Stimulated activated CD4-positive, alpha-beta T cell treated with anti-CD3 and anti-CD28 coated beads, Interleukin-2, amount 100 ng/mL, for 48 hours (primary cell): ENCODE data around the gene C1QL2.

Source experiments
- DNase-seq, 2 donors: peaks; one replicate each; pipeline ENCODE4 v3.0.0-alpha.2; 2020

Gene C1QL2

DNA sequence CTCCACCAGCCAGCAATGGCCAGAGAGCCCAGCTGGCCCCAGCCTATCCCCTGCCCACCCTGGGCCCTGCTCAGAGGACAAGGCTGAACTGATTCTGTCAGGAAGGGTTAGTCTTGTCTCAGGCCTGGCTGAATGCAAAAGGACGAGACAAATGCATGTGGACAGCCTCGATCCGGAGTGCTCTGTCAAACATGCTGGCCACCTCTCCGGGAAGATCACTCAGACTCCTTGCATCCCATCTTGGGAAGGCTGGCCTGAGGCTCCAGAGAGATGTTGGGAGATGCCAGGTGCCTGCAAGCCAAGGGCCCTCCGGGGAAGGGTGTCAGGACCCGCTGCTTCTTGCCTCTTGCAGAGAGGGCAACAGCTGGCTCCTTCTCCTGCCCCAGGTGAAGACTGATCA, 20.2 kb upstream of the C1QL2 start:
- DNase-seq: no peak

DNA sequence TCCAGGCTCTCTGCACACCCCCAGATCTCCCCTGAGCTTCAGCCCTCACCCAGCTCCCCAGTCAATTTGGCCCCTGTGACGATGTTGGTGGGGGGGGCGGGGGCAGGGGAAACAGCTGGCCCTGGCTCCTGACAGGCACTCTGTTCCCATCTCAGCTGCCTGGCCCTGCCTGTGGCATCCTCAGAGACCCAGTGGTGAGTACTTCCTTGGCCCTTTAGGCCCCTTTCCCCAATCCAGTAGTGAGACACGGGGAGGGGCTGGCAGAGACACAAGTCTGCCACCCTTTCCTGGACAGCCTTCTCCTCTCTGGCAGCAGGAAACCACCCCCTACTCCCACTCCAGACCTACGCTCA, 19.3 kb upstream of the C1QL2 start:
- no peak for DNase-seq

DNA sequence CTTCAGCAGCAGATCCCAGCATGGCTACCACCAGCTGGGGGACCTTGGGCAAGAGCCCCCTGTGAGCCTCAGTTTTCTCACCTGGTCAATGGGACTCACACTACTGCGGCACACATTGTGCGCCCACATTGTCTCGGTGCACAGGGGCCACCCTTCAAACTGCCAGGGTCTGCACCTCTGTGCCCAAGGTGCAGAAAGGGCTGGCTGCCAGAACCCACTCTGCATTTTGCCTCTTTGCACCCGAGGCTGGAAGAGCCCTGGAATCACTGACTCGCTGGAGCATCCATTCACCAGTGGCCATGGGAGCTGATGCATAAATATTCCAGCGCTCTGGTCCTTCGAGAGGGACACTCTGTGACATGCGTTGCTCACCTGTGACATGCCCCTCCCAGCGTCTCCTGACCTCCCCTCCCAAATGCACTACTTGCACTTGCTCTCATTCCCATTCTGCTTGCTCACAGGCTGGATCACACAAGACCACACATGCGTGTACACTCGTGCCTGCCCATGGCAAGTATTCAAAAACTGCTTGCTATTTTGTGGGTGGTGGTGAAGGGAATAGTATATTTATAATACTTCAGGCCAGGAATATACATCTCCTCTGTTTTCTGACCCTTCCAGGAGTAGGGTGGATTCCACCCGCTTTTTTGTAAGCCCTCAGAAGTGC, 18.8 kb upstream of the C1QL2 start:
- DNase-seq: no peak

DNA sequence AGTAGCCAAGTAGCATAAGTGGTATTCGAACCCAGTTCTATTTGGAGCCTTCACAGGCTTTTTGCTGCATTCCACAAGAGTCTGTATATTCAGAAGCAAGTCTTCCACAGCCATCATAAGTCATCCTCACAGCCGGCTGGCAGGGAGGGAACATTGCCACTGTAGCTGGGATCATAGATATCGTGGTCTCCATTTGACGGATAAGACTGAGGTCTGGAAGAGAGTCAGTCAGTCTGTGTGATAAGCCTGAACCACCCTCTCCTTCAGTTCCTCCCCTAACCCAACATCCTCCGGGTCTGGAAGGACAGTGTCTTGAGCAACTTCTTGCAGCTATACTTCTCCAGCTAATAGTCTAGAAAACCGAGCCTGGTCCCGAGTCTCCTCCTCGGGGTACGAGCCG, 17.0 kb upstream of the C1QL2 start:
- DNase-seq: no peak

DNA sequence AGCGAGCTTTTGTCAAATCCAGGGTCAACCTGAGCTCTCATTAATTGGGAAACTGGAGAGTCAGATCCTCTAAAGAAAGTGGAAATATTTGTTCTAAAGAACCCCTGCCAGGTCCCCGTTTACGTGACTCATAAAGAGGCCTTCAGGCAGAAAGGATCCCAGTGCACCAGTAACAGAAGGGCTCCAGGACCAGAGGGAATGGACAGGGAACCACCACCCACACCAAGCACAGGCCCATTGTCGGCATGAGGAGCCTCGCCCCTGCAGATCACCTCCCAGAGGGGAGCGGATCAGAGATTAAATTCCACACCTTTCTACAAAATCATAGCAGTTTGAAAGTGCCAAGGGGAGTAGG, 16.4 kb upstream of the C1QL2 start:
- no peak for DNase-seq

DNA sequence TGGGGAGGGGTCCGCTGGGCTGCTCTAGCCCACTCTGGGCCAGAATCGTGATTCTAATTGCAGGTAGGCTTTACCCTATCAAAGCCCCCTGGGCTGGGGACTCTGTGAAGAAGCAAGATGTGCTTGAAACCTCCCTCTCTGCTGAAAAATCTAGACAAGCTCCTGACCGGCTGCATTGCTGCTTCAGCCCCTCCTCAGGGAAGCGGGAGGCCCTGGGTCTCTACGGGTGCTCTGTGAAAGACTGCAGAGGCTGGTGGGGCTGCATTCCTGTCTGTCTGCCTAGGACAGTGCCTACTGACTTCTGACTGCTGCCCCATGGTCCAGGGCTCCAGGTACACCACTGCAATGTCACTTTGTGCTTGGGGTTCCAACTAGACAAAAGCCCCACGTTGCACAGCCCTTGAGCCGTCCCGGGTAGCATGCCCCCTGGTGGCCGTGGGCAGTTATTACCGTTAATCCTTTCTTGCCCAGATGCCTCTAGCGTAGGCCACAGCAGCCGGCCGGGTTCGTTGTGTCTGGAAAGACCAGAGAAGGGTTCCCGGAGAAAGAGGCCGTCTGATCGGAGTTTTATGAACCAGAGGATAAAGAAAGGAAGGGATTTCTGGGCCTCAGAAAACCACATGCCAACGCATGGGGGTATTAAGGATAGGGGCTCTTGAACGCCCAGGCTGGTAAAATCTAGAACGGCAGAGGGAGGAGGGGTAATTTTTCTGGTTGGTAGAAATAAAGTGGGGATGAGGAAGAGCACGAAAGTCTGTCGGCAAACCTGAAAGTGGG, 15.9 kb upstream of the C1QL2 start:
- DNase-seq: peak; percentile 55 to 61

DNA sequence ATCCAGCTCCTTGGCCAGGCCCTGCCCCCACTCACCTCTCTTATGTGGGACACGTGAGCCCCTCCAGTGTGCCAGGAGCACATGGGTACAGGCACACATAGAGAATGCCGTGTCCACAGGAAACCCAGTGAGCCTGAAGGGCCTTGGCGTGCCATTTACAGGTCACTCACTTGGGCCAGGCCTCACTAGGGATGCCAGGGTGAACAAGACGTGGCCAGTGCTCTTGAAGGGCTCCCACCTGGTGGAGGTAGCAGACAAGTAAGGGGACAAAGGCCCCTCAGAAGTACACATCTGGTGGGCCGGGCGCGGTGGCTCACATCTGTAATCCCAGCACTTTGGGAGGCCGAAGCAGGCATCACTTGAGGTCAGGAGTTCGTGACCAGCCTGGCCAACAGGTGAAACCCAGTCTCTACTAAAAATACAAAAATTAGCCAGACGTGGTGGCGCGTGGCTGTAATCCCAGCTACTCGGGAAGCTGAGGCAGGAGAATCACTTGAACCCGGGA, 15.1 kb upstream of the C1QL2 start:
- no peak for DNase-seq

DNA sequence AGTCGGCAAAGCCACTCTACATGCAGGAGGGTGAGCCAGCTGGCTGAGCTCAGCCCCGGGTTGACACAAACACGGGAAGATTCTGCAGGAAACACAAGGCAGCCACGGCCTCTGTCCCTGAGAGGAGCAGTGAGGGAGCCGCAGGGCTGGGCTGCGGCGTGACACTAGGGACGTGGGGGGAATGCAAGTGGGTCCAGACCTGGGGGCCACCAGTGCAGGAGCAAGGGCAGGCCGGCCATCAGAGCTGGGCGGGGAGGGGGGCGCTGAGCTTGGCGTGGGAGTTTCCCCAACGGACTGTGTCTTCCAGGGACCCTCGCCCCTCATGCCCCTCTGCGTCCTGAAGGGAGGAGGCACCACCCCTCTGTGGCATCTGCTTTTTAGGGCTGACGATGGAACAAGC, 12.0 kb upstream of the C1QL2 start:
- DNase-seq: no peak

DNA sequence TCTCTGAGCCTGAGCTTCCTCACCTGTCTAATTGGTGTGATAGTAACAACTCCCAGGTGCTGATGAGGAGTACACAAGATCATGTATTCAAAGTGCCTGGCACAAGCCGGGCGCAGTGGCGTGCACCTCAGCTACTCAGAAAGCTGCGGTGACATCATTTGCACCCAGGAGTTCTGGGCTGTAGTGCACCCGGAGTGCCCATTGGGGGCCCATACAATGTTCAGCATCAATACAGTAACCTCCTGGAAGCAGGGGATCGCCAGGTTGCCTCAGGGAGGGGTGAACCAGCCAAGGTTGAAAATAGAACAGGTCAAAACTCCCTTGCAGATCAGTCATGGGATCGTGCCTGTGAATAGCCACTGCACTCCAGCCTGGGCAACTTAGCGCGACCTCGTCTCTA, 11.2 kb upstream of the C1QL2 start:
- DNase-seq: no peak

DNA sequence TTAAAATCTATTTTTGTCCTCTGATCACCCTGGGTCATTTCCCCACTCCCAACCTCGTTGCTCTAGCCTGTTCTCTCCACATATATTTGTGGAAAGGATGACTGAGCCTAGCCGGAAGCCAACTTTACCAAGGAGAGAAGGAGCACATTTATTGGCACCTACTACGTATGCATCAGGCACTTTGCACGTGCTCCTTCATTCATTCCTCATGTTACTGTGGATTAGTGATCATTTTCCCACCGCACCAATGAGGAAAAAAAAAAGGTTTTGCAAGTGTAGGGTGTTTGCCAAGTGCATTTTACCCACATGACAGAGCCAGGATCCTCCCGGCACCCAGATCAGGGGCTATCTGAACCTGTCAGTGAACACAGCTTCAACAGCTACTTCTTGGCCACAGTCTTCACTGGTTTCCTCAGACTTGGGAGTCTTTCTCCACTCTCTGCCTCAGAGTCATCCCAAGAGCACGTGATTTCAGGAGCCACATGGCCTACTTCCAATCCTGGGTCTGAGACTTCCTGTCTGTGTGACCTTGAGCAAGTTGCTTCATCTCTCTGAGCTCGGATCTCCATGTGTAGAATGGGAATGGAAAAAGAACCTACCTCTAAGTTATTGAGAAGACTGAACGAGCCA, 1.9 kb upstream of the C1QL2 start:
- no peak for DNase-seq

DNA sequence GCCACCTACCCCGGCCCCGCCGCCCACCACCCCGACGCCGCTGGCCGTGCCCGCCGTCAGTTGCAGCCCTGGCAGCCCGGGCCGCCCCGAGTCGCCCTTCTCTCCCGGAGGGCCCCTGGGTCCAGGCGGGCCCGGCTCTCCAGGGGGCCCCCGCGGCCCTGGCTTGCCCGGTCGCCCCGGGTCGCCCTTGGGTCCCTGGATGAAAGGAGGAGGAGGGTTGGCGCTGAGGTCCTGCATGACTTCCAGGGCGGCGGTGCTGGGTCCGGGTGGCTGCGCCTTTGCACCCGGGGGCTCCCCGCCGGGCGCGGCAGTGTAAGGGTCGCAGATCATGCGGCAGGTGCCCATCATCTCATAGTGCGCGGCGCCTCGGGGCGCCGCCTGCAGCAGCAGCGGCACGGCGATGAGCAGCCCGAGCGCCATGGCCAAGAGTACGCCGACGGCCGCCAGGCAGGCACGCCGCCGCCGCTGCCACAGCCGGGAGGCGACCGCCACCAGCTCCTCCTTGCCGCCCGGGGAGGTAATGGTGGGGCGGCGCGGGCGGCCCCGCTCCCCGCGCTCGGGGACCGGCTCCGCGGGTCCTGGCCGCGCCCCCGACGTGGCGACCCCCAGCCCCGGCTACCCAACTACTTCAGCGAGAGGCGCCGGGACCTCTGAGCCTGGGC, 570 bp downstream of the C1QL2 start:
- no peak for DNase-seq

DNA sequence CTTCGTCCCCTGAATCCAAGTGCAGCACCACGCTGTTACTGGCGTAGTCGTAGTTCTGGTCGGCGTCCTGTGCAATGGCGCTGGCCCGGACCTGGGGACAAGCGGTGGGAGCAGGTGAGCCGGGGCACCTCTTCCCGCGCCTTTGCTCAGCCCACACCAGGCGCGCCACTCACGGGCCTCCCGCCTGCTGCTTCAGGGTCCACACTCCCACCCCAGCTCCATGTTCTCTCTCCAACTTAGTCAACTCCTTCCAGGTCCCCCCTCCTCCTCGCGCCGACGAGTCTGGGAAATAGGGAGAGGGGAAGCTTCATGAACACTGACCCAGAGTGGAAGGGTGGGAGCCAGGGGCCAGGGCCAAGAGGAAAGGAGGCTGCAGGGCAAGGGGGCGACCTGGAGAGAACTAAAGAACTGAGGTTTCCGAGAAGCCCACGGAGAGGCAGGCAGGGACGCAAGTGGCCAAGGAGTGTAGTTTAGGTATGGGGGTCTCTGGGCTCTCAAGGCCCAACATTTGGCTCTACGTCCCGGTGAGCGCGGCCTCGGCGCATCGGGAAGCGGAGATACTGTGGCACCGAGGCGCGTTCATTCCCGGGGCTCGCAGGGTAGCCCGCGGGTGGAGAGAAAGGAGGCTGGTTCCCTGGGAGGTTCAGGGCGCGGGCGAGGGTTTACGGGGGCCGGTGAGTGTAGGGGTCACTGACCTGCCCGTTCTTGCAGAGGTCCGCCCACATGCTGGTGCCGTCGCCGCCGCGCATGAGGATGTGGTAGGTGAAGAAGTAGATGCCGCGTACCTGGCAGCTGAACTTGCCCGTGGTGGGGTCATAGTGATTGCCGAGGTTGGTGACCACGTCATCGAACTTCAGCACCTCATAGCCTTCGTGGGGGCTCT, 1.4 kb downstream of the C1QL2 start:
- no peak for DNase-seq

DNA sequence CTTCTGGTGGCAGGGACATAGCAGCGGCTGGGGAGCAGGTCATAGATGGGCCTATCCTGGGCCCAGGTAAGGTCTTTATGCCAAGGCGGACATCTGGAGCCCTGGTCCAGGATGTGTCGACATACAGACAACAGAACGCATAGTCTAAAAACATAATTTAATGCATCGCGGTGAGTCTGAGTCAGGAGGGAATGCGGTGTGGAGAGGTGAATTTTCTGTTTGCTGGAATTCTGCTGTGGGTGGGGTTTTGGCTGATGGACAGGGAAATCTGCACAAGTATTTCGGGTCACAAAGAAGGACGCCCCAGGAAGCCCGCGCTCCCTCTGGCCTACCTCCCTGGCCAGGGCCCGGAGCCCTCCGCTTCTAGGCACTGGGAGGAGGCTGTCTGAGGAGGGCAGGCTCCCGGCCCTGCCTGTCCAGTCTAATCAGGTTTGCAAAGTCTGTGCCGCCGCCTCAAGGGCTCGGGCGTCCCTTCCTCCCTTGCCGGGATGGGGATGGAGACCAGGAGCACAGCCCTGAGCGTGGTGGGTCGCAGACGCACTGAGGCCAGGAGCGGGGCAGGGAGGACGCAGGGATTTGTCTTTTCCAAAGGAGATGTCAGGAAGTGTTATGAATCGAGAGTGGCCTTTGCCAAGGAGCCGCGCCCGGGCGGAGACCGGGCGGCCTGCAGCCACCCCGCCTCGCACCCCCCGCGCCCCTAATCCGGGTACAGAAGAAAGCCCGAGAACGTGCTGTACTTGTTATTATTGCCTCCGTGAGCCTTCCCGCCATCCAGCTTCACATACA, 2.3 kb downstream of the C1QL2 start:
- DNase-seq: no peak

DNA sequence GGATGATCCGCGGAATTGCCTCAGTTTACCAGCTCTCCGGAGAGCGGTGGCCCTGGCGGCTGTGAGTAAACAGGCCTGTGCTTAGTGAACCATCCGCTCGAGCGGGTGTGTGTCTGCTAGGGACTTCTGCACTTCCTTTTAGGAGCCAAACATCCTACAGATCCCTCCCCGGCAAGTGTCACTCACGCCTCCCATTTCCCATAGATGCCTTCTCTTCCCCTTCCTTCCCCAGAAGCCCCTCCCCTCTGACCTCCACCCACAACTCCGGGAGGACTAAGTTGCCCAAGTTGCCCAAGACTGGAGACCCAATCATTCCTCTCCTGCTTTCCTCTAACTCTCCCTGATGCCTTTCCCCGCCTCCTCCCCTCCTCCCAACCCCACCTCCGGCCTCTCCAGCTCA, 2.9 kb downstream of the C1QL2 start:
- no peak for DNase-seq

DNA sequence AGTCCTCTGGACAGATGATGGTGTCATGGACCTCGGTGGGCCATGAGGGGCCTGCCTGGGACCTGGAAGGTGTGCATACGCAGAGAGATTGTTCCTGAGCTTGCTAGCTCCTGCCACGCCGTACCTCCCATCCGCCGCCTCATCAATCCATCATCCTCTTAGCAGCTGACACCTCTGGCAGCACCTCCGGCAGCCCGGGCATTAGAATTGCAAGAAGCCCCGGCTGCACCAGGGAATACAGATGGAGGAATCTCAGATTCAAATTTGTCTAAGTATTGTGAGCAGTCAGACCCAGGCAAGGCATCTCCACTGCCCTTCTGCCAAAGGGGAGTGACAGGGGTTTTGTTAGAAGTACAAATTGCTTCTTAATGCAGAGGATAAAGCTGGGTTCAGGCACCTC, 4.5 kb downstream of the C1QL2 start:
- DNase-seq: no peak

DNA sequence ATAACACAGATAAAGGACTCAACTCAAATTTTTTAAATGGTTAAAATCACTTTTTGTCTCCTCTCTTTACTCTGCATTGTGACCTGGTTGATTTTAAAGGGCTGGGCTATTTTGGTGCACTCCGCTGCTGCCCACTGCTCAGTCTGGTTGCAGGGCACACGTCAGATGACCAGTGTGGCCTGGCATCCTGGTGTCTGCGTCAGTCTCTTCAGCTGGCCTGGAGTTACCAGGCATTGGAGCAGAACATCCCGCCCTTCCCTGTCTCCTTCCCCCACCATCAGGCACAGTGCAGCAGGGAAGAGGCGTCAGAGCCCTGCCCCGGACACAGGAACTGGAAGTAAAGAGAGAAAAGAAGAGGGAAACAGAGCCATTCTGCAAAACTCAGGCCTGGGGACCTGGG, 8.9 kb downstream of the C1QL2 start:
- no peak for DNase-seq

DNA sequence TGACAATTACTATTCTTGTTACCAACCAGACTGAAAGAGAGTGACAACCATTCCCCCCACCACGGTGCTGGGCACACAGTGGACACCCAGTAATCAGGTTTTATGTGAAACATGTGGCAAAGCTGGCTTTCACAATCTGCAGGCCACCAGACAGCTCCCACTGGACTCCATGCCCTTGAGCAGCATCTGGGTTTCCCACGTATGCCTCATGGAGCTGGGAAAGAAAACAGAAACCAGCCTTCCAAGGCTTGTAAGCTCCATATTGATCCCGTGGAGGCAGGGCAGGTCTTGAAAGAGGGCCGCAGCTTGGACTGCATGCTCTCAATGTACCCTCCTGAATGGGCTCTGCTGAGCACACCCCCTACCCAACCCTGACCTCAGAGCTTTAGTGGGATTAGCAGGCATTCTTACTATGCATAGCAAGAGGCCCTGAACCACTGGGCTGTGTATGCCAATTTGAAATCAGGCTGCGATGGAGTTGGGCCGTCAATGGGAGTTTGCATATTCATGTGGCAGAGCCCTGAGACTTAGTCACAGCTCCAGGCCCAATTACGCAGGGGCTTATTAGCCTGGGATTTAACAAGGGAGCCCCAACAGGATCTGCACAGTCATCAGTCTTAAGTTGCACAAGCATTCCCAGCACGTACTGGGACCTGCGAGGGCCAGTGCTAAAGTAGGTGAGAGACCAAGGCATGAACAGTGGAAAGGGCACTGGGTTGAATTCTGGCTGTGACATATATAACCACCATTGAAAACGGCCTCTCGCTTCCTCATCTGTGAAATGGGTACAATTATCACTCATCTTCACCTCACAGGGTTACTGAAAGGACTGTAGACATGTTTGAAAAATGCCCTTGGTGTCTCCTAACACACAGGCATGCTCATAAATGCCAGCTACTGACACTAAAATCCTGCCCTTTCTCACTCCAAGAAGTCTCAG, 10.5 kb downstream of the C1QL2 start:
- no peak for DNase-seq

DNA sequence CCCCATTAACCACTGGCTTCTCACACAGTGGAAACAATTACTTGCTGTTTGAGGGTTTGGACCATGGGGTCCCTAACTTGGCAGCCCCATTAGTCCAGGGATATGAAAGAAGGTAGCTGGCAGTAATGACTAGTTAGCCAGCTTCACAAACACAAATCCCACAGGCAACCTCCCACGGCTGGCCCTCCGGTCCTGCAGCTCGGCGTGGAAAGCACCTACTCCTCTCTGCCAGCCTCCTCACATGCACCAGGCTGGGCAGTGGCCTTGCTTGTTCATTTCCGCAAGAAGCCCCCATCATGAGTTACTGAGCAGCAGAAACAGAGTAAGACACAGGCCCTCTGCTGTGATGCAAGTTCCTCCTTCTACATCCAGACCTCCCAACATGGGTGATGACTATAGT, 13.7 kb downstream of the C1QL2 start:
- no peak for DNase-seq

DNA sequence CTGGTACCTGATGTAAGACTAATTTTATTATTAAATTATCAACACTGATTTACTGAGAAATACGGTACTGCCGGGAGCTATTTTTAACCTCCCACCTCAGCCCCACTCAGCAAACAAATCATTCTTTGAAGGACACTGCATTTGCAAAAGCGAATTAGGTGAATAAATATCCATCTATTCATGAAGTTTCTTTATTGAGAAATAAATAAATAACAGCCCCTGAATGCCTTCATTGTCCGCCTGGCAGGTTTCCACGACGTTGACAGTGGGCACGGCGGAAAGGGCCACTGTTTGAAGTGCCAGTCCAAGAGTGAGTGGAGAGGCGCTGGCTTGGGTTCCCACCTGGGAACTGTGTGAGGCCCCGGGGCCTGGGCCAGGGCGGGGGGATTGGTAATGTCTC, 15.7 kb downstream of the C1QL2 start:
- DNase-seq: no peak

DNA sequence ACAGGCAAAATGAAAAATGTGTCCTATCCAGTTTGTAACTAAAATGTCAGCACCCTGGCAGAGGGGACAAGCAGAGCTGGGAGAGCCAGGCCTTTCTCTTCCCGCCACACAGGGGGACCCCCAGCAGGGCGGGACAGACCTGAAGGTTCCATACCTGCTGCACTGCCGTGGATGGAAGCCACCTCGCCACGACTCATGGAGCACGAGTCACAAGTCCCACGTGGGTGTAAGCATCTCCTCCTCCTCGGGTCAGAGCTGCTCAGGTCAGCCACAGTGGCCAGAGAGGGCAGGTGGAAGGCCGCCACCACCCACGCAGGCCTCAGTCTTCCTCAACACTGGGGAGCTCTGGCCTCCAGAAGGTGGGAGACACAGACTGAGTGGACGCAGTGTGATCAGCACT, 21.0 kb downstream of the C1QL2 start:
- no peak for DNase-seq

DNA sequence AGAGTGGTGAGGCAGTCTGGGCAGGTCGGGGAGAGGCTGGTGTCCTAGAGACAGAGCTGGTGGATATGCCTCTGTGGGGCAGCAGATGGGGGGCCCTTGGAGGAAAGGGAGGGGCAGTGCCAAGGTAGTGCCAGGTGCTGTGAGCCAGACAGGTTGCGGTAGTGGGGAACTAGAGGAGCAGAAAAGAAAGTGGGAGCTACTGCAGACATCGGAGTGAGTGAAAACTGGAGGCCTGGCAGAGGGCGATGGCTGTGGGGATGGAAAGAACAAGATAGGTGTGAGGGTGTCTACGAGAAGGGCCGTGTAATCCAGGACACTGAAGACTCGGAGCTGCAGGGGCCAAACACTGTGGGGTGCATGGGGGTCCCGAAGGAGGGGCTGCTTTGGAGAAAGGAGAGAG, 21.7 kb downstream of the C1QL2 start:
- DNase-seq: no peak
